Chondrocyte (in vitro differentiated cells): ENCODE results near the gene NCAM1. TPM values are rescaled to one million over a fixed set of nuclear protein-coding genes. Genes with fewer than 3 reads are reported as not detected.

ENCODE experiments used
- DNase-seq: peaks from one replicate; pipeline ENCODE4 v3.0.0; 2021; ENCODE audit warnings: mixed read lengths, low spot score
- H3K27ac Mint-ChIP-seq: one replicate; pipeline ENCODE4 v1.8.0; 2021; ENCODE audit warnings: mild to moderate bottlenecking, moderate library complexity, mixed read lengths; ENCODE audit not compliant: unreplicated experiment
- H3K27me3 Mint-ChIP-seq: 2 replicates; pipeline ENCODE4 v1.8.0; 2021; ENCODE audit warnings: low read depth, mixed read lengths
- H3K36me3 Mint-ChIP-seq: 2 replicates; pipeline ENCODE4 v1.8.0; 2021; ENCODE audit warnings: low read depth, mixed read lengths
- H3K4me1 Mint-ChIP-seq: 2 replicates; pipeline ENCODE4 v1.8.0; 2021; ENCODE audit warnings: low read depth, mild to moderate bottlenecking, mixed read lengths
- H3K4me3 Mint-ChIP-seq: one replicate; pipeline ENCODE4 v1.8.0; 2021; ENCODE audit warnings: mild to moderate bottlenecking, moderate library complexity, mixed read lengths; ENCODE audit not compliant: unreplicated experiment
- H3K9me3 Mint-ChIP-seq: 2 replicates; pipeline ENCODE4 v1.8.0; 2021; ENCODE audit warnings: low read depth, mixed read lengths
- total RNA-seq: library from RNA; stranded (reverse); gene quantifications from 3 replicates; pipeline ENCODE4 v1.2.1, GENCODE V29; 2021
- TF ChIP-seq, protein P1 (sequence below): fragments of 200-600 bp; sonication (generic); IDR thresholded peaks from 2 replicates; pipeline ENCODE4 v1.5.0; 2021; ENCODE audit warnings: antibody characterized with exemption, mild to moderate bottlenecking, moderate library complexity

Gene NCAM1
- total RNA-seq, 1 donor from 2014 or later = 3.9 TPM

DNA sequence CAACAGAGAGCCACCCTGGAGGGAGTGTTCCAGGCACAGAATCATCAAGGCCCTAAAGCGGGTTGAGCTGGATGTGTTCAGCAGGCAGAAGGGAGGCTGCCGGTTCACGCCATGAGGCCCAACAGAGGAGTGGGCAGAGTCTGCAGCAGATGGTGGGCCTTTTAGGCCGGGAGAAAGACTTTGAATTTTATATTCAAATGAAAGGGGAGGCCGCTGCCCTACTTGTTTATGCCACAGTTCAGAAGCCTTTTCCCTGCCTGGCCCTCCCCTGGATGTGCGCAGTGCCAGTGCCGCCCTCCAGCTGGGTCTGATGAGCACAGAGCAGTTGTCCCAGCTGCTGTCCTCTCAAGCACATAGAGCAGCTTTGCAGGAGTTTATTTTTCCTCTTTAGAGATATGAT is 306.3 kb downstream of the NCAM1 start:
- H3K9me3 Mint-ChIP-seq = no peaks in the 10 kb centered on the region

DNA sequence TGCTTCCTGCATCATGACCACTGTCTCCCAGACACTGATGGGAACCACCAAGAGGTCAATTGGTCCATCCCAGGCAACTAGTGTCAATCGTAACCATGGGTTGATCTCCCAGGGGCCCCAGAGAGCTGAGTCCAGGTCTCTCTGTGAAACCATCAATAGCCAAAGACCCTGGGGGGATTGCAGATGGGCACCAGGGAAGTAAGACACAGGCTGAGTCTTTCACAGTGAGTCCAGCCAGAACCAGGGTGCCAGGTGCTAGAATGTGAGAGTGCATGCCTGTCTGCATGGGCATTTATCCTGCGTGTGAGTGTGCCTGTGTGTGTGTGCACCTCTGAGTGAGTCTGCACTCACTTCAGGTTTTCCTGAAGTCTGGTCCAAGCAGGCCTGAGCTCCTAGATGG is 307.9 kb downstream of the NCAM1 start:
- no peaks in the 10 kb centered on the region for H3K36me3 Mint-ChIP-seq
- no peak overlapping the region for H3K27ac Mint-ChIP-seq
- TF ChIP-seq, protein P1, sequence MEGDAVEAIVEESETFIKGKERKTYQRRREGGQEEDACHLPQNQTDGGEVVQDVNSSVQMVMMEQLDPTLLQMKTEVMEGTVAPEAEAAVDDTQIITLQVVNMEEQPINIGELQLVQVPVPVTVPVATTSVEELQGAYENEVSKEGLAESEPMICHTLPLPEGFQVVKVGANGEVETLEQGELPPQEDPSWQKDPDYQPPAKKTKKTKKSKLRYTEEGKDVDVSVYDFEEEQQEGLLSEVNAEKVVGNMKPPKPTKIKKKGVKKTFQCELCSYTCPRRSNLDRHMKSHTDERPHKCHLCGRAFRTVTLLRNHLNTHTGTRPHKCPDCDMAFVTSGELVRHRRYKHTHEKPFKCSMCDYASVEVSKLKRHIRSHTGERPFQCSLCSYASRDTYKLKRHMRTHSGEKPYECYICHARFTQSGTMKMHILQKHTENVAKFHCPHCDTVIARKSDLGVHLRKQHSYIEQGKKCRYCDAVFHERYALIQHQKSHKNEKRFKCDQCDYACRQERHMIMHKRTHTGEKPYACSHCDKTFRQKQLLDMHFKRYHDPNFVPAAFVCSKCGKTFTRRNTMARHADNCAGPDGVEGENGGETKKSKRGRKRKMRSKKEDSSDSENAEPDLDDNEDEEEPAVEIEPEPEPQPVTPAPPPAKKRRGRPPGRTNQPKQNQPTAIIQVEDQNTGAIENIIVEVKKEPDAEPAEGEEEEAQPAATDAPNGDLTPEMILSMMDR = no peak
- H3K27me3 Mint-ChIP-seq = no peaks in the 10 kb centered on the region
- no peaks in the 10 kb centered on the region for H3K4me1 Mint-ChIP-seq
- no peak overlapping the region for H3K4me3 Mint-ChIP-seq
- DNase-seq = no peak
- no peaks in the 10 kb centered on the region for H3K9me3 Mint-ChIP-seq

More for the DNA sequence above, 306.3 kb downstream of the NCAM1 start:
- H3K4me1 Mint-ChIP-seq = no peaks in the 10 kb centered on the region
- no peaks in the 10 kb centered on the region for H3K27me3 Mint-ChIP-seq
- TF ChIP-seq, protein P1 = no peak
- no peak overlapping the region for H3K4me3 Mint-ChIP-seq
- no peak overlapping the region for H3K27ac Mint-ChIP-seq
- H3K36me3 Mint-ChIP-seq = no peaks in the 10 kb centered on the region
- no peak for DNase-seq

DNA sequence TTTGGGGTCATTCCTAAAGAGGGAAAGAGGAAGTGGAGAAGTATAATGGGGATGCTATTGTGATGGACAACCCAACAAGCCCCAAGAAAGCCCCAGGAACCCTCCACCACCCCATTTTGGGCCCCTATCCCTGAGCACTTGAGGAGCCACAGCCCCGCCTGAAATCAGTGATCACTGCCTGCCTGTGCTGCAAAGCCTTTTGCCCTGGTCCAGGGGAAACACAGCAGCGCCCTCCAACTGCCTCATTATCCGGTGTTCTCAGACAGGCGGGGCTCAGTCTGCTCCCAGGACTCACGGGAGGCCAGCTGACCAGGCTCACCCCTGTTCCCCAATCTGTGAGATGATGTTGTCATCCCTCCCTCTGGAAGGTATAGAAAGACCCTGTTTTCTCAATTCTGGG is 308.4 kb downstream of the NCAM1 start:
- Mint-ChIP-seq H3K27me3 (no peaks in the 10 kb centered on the region), H3K9me3 (no peaks in the 10 kb centered on the region), H3K4me3 (no peak overlapping the region), H3K27ac (no peak overlapping the region), H3K36me3 (no peaks in the 10 kb centered on the region), H3K4me1 (no peaks in the 10 kb centered on the region)
- no peak for DNase-seq
- TF ChIP-seq, protein P1 = no peak

DNA sequence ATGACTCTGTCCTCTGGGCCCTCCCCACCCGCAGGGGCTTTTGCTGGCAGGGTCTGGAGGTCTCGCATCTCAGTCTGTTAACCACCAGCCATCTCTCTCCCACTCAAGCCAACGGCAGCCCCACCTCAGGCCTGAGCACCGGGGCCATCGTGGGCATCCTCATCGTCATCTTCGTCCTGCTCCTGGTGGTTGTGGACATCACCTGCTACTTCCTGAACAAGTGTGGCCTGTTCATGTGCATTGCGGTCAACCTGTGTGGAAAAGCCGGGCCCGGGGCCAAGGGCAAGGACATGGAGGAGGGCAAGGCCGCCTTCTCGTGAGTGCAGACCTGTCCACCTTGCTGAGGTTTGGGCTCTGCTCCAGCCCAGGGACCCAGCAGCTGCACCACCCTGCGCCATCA is 308.9 kb downstream of the NCAM1 start:
- TF ChIP-seq, protein P1 = no peak
- Mint-ChIP-seq H3K4me1 (no peaks in the 10 kb centered on the region), H3K9me3 (no peaks in the 10 kb centered on the region), H3K4me3 (no peak overlapping the region), H3K27me3 (no peaks in the 10 kb centered on the region), H3K27ac (no peak overlapping the region), H3K36me3 (peaks cover under 1% of the 10 kb centered on the region)
- no peak for DNase-seq

DNA sequence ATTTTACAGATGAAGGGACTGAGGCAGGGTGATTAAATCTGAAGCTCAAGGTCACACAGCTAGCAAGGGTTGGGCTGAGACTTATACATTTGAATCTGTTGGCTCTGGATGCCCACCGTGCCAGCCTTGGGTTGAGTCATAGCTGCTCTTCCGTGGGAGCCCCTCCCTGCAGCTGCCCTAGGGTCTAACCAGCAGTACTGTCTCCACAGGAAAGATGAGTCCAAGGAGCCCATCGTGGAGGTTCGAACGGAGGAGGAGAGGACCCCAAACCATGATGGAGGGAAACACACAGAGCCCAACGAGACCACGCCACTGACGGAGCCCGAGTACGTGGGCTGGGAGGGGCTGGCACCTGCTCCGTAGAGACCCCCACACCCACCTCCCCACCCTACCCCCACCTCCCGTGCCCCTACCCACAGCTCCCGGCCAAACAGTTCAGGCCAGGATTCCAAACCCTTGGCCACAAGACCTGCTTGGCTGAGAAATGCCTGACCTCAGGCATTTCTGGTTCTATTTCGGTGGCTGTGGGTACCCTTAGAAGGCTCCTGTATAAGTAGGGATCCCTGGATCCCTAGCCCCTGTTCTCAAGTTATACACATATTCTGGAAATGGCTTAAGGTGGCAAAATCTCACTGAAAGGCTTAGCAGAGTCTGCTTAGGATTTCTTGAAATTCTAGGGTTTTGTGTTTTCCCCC is 310.5 kb downstream of the NCAM1 start:
- H3K36me3 Mint-ChIP-seq = peaks cover 2% of the 10 kb centered on the region
- DNase-seq = no peak
- H3K27ac Mint-ChIP-seq = no peak overlapping the region
- no peak overlapping the region for H3K4me3 Mint-ChIP-seq
- no peaks in the 10 kb centered on the region for H3K9me3 Mint-ChIP-seq
- no peaks in the 10 kb centered on the region for H3K27me3 Mint-ChIP-seq
- TF ChIP-seq, protein P1 = no peak
- H3K4me1 Mint-ChIP-seq = no peaks in the 10 kb centered on the region
